Keratinocyte (primary cell): ENCODE results near the gene PSMB9.

Source experiments
- EZH2 ChIP-seq: IDR thresholded peaks from one replicate; pipeline ENCODE4 v1.6.1; 2012; ENCODE audit warnings: inconsistent platforms, mild to moderate bottlenecking, low read length, moderate library complexity
- TF ChIP-seq, protein P1 (sequence below), 3 experiments: IDR thresholded peaks in 1 of 3; conservative IDR thresholded peaks in 1 of 3; optimal IDR thresholded peaks in 1 of 3; 2 replicates in 2 of 3; 3 replicates in 1 of 3; pipeline versions ENCODE3 to v1.5.1; 2011; ENCODE audit warnings: low read length in 3 of 3, mild to moderate bottlenecking in 3 of 3, moderate library complexity in 2 of 3, control low read depth in 1 of 3, inconsistent platforms in 1 of 3; ENCODE audit not compliant: insufficient read depth in 2 of 3; ENCODE audit errors: extremely low read depth in 1 of 3

DNA sequence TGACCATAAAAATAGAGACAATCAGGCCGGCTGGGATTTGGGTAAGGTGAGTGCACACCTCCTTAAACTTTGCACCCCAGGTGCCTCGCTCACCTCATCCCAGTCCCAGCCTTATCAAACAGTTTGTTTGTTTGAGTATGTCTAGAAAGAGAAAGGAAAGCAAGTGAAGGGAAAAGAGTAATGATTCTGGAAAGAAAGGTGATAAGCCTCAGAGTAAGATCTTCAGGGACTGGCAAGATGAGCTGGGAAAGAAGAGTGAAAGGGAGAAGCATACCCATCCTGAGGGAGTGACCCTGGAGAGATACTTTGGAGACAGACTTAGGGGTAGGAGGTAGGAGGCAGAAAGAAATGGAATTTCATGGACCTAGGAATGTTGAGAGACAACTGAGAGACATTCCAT, 17.1 kb upstream of the PSMB9 start:
- TF ChIP-seq, protein P1, sequence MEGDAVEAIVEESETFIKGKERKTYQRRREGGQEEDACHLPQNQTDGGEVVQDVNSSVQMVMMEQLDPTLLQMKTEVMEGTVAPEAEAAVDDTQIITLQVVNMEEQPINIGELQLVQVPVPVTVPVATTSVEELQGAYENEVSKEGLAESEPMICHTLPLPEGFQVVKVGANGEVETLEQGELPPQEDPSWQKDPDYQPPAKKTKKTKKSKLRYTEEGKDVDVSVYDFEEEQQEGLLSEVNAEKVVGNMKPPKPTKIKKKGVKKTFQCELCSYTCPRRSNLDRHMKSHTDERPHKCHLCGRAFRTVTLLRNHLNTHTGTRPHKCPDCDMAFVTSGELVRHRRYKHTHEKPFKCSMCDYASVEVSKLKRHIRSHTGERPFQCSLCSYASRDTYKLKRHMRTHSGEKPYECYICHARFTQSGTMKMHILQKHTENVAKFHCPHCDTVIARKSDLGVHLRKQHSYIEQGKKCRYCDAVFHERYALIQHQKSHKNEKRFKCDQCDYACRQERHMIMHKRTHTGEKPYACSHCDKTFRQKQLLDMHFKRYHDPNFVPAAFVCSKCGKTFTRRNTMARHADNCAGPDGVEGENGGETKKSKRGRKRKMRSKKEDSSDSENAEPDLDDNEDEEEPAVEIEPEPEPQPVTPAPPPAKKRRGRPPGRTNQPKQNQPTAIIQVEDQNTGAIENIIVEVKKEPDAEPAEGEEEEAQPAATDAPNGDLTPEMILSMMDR (optimal IDR thresholded peaks at IDR 0.05 in 1 of 3, IDR thresholded peaks at IDR 0.05 in 1 of 3, conservative IDR thresholded peaks at IDR 0.05 in 1 of 3; ENCODE audit: extremely low read depth in 1 of 3, insufficient read depth in 2 of 3, low read length in 3 of 3), result no peak
- TF ChIP-seq EZH2, result no peak
